Erythroblast (primary cell): ENCODE data around the gene BAIAP2.

ENCODE experiments used
- DNase-seq, 2 experiments: peaks; one replicate each; lab custom pipeline; 2025; lab: John Stamatoyannopoulos, UW
- GATA1 ChIP-seq: IDR thresholded peaks from 2 replicates; pipeline ENCODE4 v1.6.1; 2011; ENCODE audit warnings: low read depth, mild to moderate bottlenecking, control low read depth, low read length, moderate library complexity
- POLR2A ChIP-seq: IDR thresholded peaks from 2 replicates; pipeline ENCODE4 v1.6.1; 2011; ENCODE audit warnings: mild to moderate bottlenecking, low read length

The BAIAP2 gene

DNA sequence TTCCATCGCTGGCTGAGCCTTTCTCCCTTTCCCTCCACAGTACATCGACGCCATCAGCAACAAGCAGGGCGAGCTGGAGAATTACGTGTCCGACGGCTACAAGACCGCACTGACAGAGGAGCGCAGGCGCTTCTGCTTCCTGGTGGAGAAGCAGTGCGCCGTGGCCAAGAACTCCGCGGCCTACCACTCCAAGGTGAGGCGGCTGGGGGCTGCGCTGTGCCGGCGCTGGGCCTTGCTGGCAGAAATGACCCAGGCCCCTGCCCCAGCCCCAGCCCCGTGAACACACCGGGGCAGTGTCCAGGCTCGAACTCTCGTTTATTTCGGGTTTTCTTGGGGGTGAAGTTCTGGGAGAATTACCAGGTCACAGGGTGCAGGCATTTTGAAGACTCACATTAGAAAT is 64.9 kb downstream of the BAIAP2 start:
- no peak for TF ChIP-seq GATA1
- no peak for TF ChIP-seq POLR2A

GRCh38 chr17:81100668-81101067 is 65.7 kb downstream of the BAIAP2 start:
- no peak for TF ChIP-seq GATA1
- TF ChIP-seq POLR2A: no peak
- no peak for DNase-seq

More for the DNA sequence above, 64.9 kb downstream of the BAIAP2 start:
- DNase-seq: no peak

GRCh38 chr17:81101614-81102306 is 66.8 kb downstream of the BAIAP2 start:
- peak; percentile 87 to 92 for DNase-seq
- no peak for TF ChIP-seq POLR2A
- no peak for TF ChIP-seq GATA1

- DNase-seq: no peak
Measured at GRCh38 chr17:81102352-81102751, 67.4 kb downstream of the BAIAP2 start.

DNA sequence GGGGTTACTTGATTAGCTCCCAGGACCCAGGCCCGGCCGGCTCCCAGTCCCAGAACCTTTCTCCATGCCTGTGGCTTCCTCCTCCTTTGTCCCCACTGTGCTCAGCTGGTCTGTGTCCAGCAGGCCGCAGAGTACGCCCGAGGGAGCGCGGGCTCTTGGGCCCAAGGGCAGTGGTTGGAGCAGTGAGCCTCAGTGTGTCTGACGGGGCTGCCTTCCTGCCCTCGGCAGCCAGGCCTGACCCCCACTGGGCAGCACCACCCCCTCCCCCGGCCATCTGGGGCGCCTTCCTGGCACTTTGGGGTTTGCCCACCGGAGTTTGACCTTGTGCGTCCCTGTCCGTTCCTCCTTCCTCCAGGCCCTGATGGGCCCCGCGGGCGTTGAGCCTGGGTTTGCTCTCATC is 67.9 kb downstream of the BAIAP2 start:
- no peak for TF ChIP-seq GATA1
- no peak for TF ChIP-seq POLR2A

More at GRCh38 chr17:81102352-81102751, 67.4 kb downstream of the BAIAP2 start:
- TF ChIP-seq POLR2A: no peak
- TF ChIP-seq GATA1: no peak

DNA sequence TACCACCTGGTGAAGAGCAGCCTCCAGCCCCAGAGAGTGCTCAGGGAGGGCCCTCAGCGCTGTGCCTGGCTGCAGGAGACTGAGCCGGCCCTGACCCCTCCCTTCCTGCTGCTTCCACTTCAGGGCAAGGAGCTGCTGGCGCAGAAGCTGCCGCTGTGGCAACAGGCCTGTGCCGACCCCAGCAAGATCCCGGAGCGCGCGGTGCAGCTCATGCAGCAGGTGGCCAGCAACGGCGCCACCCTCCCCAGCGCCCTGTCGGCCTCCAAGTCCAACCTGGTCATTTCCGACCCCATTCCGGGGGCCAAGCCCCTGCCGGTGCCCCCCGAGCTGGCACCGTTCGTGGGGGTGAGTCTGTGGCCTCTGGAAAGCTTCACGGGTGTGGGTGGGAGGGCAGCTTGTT is 68.4 kb downstream of the BAIAP2 start:
- TF ChIP-seq GATA1: no peak
- TF ChIP-seq POLR2A: no peak
- DNase-seq: no peak

More for the DNA sequence above, 67.9 kb downstream of the BAIAP2 start:
- no peak for DNase-seq

DNA sequence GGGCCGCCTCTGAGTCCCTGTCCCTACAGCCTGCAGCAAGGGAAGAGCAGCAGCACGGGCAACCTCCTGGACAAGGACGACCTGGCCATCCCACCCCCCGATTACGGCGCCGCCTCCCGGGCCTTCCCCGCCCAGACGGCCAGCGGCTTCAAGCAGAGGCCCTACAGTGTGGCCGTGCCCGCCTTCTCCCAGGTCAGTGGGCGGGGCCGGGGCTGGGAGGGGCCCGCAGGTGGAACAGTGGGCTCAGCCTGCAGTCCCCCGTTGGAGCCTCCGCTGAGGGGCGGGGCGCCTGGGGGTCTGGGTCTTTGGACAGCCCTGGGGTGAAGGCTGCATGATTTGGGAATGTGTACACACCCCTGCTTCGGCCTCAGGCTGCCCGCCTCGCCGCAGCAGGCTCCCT is 71.8 kb downstream of the BAIAP2 start:
- TF ChIP-seq GATA1 (no peak), POLR2A (no peak)

GRCh38 chr17:81108220-81108619 is 73.3 kb downstream of the BAIAP2 start:
- no peak for DNase-seq
- TF ChIP-seq GATA1 (no peak), POLR2A (no peak)

More for the DNA sequence above, 71.8 kb downstream of the BAIAP2 start:
- no peak for DNase-seq

- DNase-seq: no peak
- no peak for TF ChIP-seq POLR2A
- TF ChIP-seq GATA1: no peak
Measured at GRCh38 chr17:81109957-81110356, 75.0 kb downstream of the BAIAP2 start.

GRCh38 chr17:81110488-81111040 is 75.6 kb downstream of the BAIAP2 start:
- DNase-seq: no peak

GRCh38 chr17:81111066-81111465 is 76.1 kb downstream of the BAIAP2 start:
- DNase-seq: no peak
- no peak for TF ChIP-seq GATA1
- TF ChIP-seq POLR2A: no peak

More at GRCh38 chr17:81110488-81111040, 75.6 kb downstream of the BAIAP2 start:
- TF ChIP-seq POLR2A (no peak), GATA1 (no peak)

GRCh38 chr17:81112450-81112849 is 77.5 kb downstream of the BAIAP2 start:
- DNase-seq: no peak
- TF ChIP-seq POLR2A (no peak), GATA1 (no peak)

DNA sequence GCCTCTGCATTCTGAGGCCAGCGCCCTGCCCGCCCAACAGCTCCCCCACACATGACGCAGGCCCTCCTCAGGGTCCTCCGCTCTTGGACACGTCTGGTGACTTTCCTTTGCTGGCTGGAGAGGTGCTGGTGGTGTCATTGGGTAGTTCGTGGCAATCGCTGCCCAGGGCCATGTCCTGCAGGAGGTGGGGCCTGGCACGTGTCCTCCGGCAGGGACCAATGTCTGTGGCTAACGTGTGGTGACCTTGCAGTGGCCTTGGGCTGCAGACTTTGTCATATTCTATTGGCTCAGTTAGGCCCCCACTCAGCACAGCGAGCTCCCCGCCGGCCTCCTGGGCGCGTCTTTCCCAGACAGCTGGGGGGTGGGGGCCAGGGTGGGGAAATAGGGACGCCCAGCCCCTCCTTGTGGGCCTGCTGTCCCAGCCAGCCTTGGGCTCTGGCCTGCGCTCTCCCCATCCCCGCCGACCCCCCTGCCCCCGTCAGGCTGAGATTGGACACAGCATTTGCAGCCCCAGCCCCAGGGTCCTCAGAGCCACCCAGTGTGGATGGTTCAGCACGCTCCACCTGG is 78.3 kb downstream of the BAIAP2 start:
- TF ChIP-seq GATA1 (no peak), POLR2A (no peak)
- DNase-seq: no peak

GRCh38 chr17:81114351-81115093 is 79.6 kb downstream of the BAIAP2 start:
- TF ChIP-seq POLR2A (no peak), GATA1 (no peak)
- DNase-seq: no peak

DNA sequence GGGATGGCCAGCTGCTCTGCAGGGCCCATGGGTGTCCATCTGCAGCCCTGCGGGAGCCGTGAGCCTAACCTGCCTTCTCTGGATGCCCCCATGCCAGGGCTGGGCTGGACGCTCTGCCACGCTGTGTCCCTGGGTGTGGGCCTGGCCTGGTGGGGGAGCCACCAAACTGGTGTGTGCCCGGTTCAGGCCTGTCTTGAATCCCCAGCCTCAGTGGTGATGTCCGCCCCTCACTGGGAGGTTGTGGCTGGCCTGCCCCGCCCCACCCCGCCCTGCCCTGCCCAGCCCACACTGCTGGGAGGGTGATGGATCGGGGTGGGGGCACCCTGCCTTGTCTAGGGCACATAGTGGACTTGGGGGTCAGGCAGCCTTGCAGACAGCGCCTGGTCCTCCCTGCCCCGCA is 80.3 kb downstream of the BAIAP2 start:
- DNase-seq: no peak
- TF ChIP-seq POLR2A: no peak
- TF ChIP-seq GATA1: no peak
